Left renal cortex interstitium (tissue), 4 donors: Measurements from ENCODE around the gene SMAD7. TPM values are rescaled to one million over a fixed set of nuclear protein-coding genes. Genes with fewer than 3 reads are reported as not detected.
A peak's percentile ranks its signal among the peaks of the same experiment; 100 is the strongest.

Experiments used
- DNase-seq, 4 donors: peaks; one replicate each; pipeline ENCODE4 v3.0.0-alpha.2; 2013; ENCODE audit warnings: low read depth in 4 of 4, low spot score in 2 of 4, missing footprints in 1 of 4
- polyA plus RNA-seq, 4 donors: library from polyadenylated mRNA; unstranded; fragments of 120-200 nt; gene quantifications; one replicate each; pipeline ENCODE4 v1.2.1, GENCODE V29; 2013; ENCODE audit not compliant: insufficient read length in 4 of 4

Gene SMAD7
- polyA plus RNA-seq, 4 donors, result 65.0 to 79.4 (median 70.0) TPM

GRCh38 chr18:48962252-48962993, 11.7 kb upstream of the SMAD7 start:
- no peak for DNase-seq

GRCh38 chr18:48961547-48961946, 10.8 kb upstream of the SMAD7 start:
- no peak for DNase-seq

- DNase-seq, result no peak
Observed at GRCh38 chr18:48959921-48960920, 9.5 kb upstream of the SMAD7 start.

GRCh38 chr18:48959551-48959920, 8.8 kb upstream of the SMAD7 start:
- DNase-seq, result no peak

- DNase-seq, result no peak
Observed at GRCh38 chr18:48958951-48959350, 8.2 kb upstream of the SMAD7 start.

GRCh38 chr18:48957616-48958015, 6.9 kb upstream of the SMAD7 start:
- DNase-seq, result no peak

GRCh38 chr18:48957136-48957535, 6.4 kb upstream of the SMAD7 start:
- no peak for DNase-seq

GRCh38 chr18:48956356-48956755, 5.6 kb upstream of the SMAD7 start:
- no peak for DNase-seq

GRCh38 chr18:48955830-48956261, 5.1 kb upstream of the SMAD7 start:
- DNase-seq, result no peak

- DNase-seq, result no peak
Observed at GRCh38 chr18:48954886-48955819, 4.4 kb upstream of the SMAD7 start.

- no peak for DNase-seq
Observed at GRCh38 chr18:48953104-48953706, 2.4 kb upstream of the SMAD7 start.

- DNase-seq, result no peak
Observed at GRCh38 chr18:48952287-48953103, 1.7 kb upstream of the SMAD7 start.

GRCh38 chr18:48951448-48952286, 902 bp upstream of the SMAD7 start:
- peak in 1 of 4 donors; percentile 89 for DNase-seq

GRCh38 chr18:48949606-48950535, 894 bp downstream of the SMAD7 start:
- DNase-seq, result no peak

- no peak for DNase-seq
Observed at GRCh38 chr18:48949050-48949605, 1.6 kb downstream of the SMAD7 start.

GRCh38 chr18:48948112-48949049, 2.4 kb downstream of the SMAD7 start:
- DNase-seq, result no peak
